IMR-90 (cell line): ENCODE results near the gene MARK2. TPM values are rescaled to one million over a fixed set of nuclear protein-coding genes. Genes with fewer than 3 reads are reported as not detected.

ENCODE experiments used
- ATAC-seq: fragments of 200-7000 bp; cut with Tn5 transposase; 2 replicates; pipeline ENCODE4 v1.9.1; 2020; ENCODE audit warnings: low read depth, mild to moderate bottlenecking, moderate library complexity
- BruUV-seq: library from RNA; stranded (reverse); fragments of 400-500 nt; replicated peaks from 2 replicates; lab custom pipeline; 2021; lab: Mats Ljungman, UMichigan
- CTCF ChIA-PET: fragments of 300-600 bp; formaldehyde crosslinking; extraction: SDS; loops from one replicate; lab custom pipeline; 2021; ENCODE audit warnings: antibody characterized with exemption; lab: Yijun Ruan, JAX
- POLR2A ChIA-PET: fragments of 300-600 bp; sonication (Branson Sonifier 250); formaldehyde crosslinking; loops from one replicate; lab custom pipeline; 2022; ENCODE audit warnings: antibody characterized with exemption; ENCODE audit not compliant: unreplicated experiment; lab: Charles Lee
- DNase-seq: peaks from one replicate; pipeline ENCODE4 v3.0.0; 2013
- H2AFZ ChIP-seq: replicated peaks from 2 replicates; pipeline ENCODE3; 2013; ENCODE audit warnings: low read length, mild to moderate bottlenecking; ENCODE audit not compliant: poor library complexity
- H2AK5ac ChIP-seq: 2 replicates; pipeline ENCODE4 v1.6.1; 2013; ENCODE audit warnings: low read depth, low read length, inconsistent platforms
- H2AK9ac ChIP-seq: replicated peaks from 2 replicates; pipeline ENCODE3; 2013; ENCODE audit warnings: mild to moderate bottlenecking, low read depth, low read length, moderate library complexity; ENCODE audit not compliant: poor library complexity
- H2BK120ac ChIP-seq: 2 replicates; pipeline ENCODE4 v1.6.1; 2013; ENCODE audit warnings: low read depth, low read length, inconsistent platforms
- H2BK15ac ChIP-seq: 3 replicates; pipeline ENCODE4 v1.6.1; 2013; ENCODE audit warnings: low read depth, low read length, inconsistent platforms
- H2BK20ac ChIP-seq: 2 replicates; pipeline ENCODE4 v1.6.1; 2013; ENCODE audit warnings: low read depth, mild to moderate bottlenecking, inconsistent platforms, low read length, moderate library complexity
- H2BK5ac ChIP-seq: 2 replicates; pipeline ENCODE4 v1.6.1; 2013; ENCODE audit warnings: mild to moderate bottlenecking, low read depth, low read length, inconsistent platforms; ENCODE audit not compliant: poor library complexity, severe bottlenecking
- H3K14ac ChIP-seq: replicated peaks from 2 replicates; pipeline ENCODE4 v1.6.1; 2013; ENCODE audit warnings: low read depth, low read length, inconsistent platforms
- H3K18ac ChIP-seq: 2 replicates; pipeline ENCODE4 v1.6.1; 2013; ENCODE audit warnings: low read depth, low read length, control low read depth
- H3K23ac ChIP-seq: 2 replicates; pipeline ENCODE4 v1.6.1; 2013; ENCODE audit warnings: low read depth, low read length, inconsistent platforms
- H3K27ac ChIP-seq: 2 replicates; pipeline ENCODE4 v1.5.1; 2013; ENCODE audit warnings: mild to moderate bottlenecking, control low read depth, low read length; ENCODE audit not compliant: insufficient read depth
- H3K27me3 ChIP-seq: 2 replicates; pipeline ENCODE4 v1.6.1; 2013; ENCODE audit warnings: low read length; ENCODE audit not compliant: control insufficient read depth, insufficient read depth
- H3K36me3 ChIP-seq: 2 replicates; pipeline ENCODE4 v1.6.1; 2013; ENCODE audit warnings: low read length, mixed read lengths; ENCODE audit not compliant: control insufficient read depth, insufficient read depth
- H3K4ac ChIP-seq: 2 replicates; pipeline ENCODE4 v1.6.1; 2013; ENCODE audit warnings: low read depth, low read length, inconsistent platforms
- H3K4me1 ChIP-seq: 2 replicates; pipeline ENCODE4 v1.6.1; 2013; ENCODE audit warnings: low read length, mixed read lengths; ENCODE audit not compliant: control insufficient read depth, insufficient read depth
- H3K4me2 ChIP-seq: 2 replicates; pipeline ENCODE4 v1.6.1; 2013; ENCODE audit warnings: low read depth, mild to moderate bottlenecking, control low read depth, low read length, moderate library complexity
- H3K4me3 ChIP-seq: 2 replicates; pipeline ENCODE4 v1.5.1; 2013; ENCODE audit warnings: low read depth, mild to moderate bottlenecking, control low read depth, low read length, moderate library complexity; ENCODE audit not compliant: insufficient read depth
- H3K56ac ChIP-seq: 2 replicates; pipeline ENCODE4 v1.6.1; 2013; ENCODE audit warnings: low read length, inconsistent platforms; ENCODE audit not compliant: insufficient read depth; ENCODE audit errors: extremely low read depth
- H3K79me1 ChIP-seq, 2 experiments: 2 replicates each; pipeline ENCODE4 v1.6.1; 2013; ENCODE audit warnings: low read length in 2 of 2, inconsistent platforms in 1 of 2, low read depth in 1 of 2
- H3K9ac ChIP-seq: 2 replicates; pipeline ENCODE4 v1.6.1; 2013; ENCODE audit warnings: low read depth, low read length, control low read depth
- H3K9me1 ChIP-seq: 2 replicates; pipeline ENCODE4 v1.6.1; 2013; ENCODE audit warnings: low read length, inconsistent platforms; ENCODE audit not compliant: insufficient read depth
- H3K9me3 ChIP-seq: 2 replicates; pipeline ENCODE4 v1.6.1; 2013; ENCODE audit warnings: low read length; ENCODE audit not compliant: control insufficient read depth, insufficient read depth
- H4K20me1 ChIP-seq: 2 replicates; pipeline ENCODE4 v1.6.1; 2013; ENCODE audit warnings: low read length, inconsistent platforms; ENCODE audit not compliant: insufficient read depth
- H4K5ac ChIP-seq: 2 replicates; pipeline ENCODE4 v1.6.1; 2013; ENCODE audit warnings: mild to moderate bottlenecking, low read depth, low read length, control low read depth
- H4K8ac ChIP-seq, 2 experiments: 2 replicates each; pipeline ENCODE4 v1.6.1; 2013; ENCODE audit warnings: low read depth in 2 of 2, low read length in 2 of 2, control low read depth in 1 of 2, inconsistent platforms in 1 of 2
- H4K91ac ChIP-seq: 2 replicates; pipeline ENCODE4 v1.6.1; 2013; ENCODE audit warnings: low read depth, low read length, inconsistent platforms; ENCODE audit not compliant: insufficient read depth
- CEBPB ChIP-seq: IDR thresholded peaks from 2 replicates; pipeline ENCODE4 v1.6.1; 2012; ENCODE audit warnings: low read depth, low read length, improper control_type of control experiment
- CHD1 ChIP-seq: IDR thresholded peaks from 2 replicates; pipeline ENCODE4 v1.6.1; 2012; ENCODE audit warnings: low read depth, low read length, improper control_type of control experiment
- FOS ChIP-seq: fragments of 150-350 bp; IDR thresholded peaks from 2 replicates; pipeline ENCODE4 v1.6.1; 2016; ENCODE audit warnings: low read depth, low read length
- MAFK ChIP-seq: IDR thresholded peaks from 2 replicates; pipeline ENCODE4 v1.6.1; 2012; ENCODE audit warnings: low read depth, low read length, improper control_type of control experiment
- MAZ ChIP-seq: IDR thresholded peaks from 2 replicates; pipeline ENCODE4 v1.6.1; 2012; ENCODE audit warnings: low read depth, mild to moderate bottlenecking, low read length, improper control_type of control experiment, moderate library complexity, borderline replicate concordance
- MXI1 ChIP-seq: IDR thresholded peaks from 2 replicates; pipeline ENCODE4 v1.6.1; 2012; ENCODE audit warnings: low read depth, mild to moderate bottlenecking, low read length, moderate library complexity, borderline replicate concordance
- POLR2A ChIP-seq: IDR thresholded peaks from 2 replicates; pipeline ENCODE4 v1.6.1; 2012; ENCODE audit warnings: mild to moderate bottlenecking, low read depth, low read length
- RAD21 ChIP-seq: IDR thresholded peaks from 2 replicates; pipeline ENCODE4 v1.6.1; 2012; ENCODE audit warnings: low read length, improper control_type of control experiment
- SMC3 ChIP-seq: fragments of 150-350 bp; IDR thresholded peaks from 2 replicates; pipeline ENCODE4 v1.6.1; 2016; ENCODE audit warnings: low read depth, mild to moderate bottlenecking, antibody characterized with exemption, low read length, moderate library complexity
- WGBS, 2 experiments: methylation state at CpG; one replicate each; pipeline versions ENCODE4 v1.1.5 to v1.1.7; 2013; ENCODE audit warnings: missing lambda C conversion rate in 2 of 2; ENCODE audit not compliant: insufficient read length in 1 of 2; ENCODE audit errors: extremely low coverage in 2 of 2; 5-methylcytosine and 5-hydroxymethylcytosine counted together
- dilution Hi-C: fragments of 300-500 bp; cut with HindIII; formaldehyde crosslinking; loops from one replicate; pipeline ENCODE4 v1.14.3; 2018; ENCODE audit warnings: low sequenced_read_pairs; ENCODE audit not compliant: unreplicated experiment
- in situ Hi-C: fragments of 300-500 bp; cut with MboI; formaldehyde crosslinking; loops from 3 replicates; pipeline ENCODE4 v1.14.3; 2019; ENCODE audit warnings: low sequenced_read_pairs, inconsistent platforms, mixed read lengths
- intact Hi-C: fragments of 100-400 bp; cut with micrococcal nuclease; formaldehyde crosslinking; loops from 2 replicates; pipeline ENCODE4 v1.10.0; 2022
- polyA plus RNA-seq, 3 experiments: library from polyadenylated mRNA; depleted of rRNA; stranded (reverse); fragments of >200 nt; gene quantifications; 2 replicates each; pipeline ENCODE4 v1.2.3, GENCODE V29; 2012; ENCODE audit warnings: low replicate concordance in 1 of 3
- total RNA-seq: library from RNA; depleted of rRNA; stranded (reverse); fragments of >200 nt; gene quantifications from 2 replicates; pipeline ENCODE4 v1.2.3, GENCODE V29; 2012
- TF ChIP-seq, protein P1 (sequence below): conservative IDR thresholded peaks from 2 replicates; pipeline ENCODE4 v1.5.1; 2012; ENCODE audit warnings: mild to moderate bottlenecking, low read depth, low read length, improper control_type of control experiment

The MARK2 gene
- total and polyA plus RNA-seq, 2 of the 4 experiments (the other 2 are of a cell fraction): 6.6 to 17.3 TPM

GRCh38 chr11:63871962-63872799 is 33.3 kb downstream of the MARK2 start:
- intact Hi-C loops: loop anchor here (1.0 kb wide), 2 partner anchors 27 to 33 kb away; partner anchors contain the start of gene MARK2
- no peak overlapping the region for H3K27ac ChIP-seq

More at GRCh38 chr11:63871962-63872799, 33.3 kb downstream of the MARK2 start:
- H2BK120ac ChIP-seq: no peak overlapping the region
- H3K9me3 ChIP-seq: no peaks in the 10 kb centered on the region
- H3K23ac ChIP-seq: no peak overlapping the region
- peaks cover 14% of the 10 kb centered on the region; the same call in 1 of the 2 replicates for H3K4me1 ChIP-seq
- no peak overlapping the region for H4K91ac ChIP-seq
- H3K56ac ChIP-seq: no peak overlapping the region
- H3K9ac ChIP-seq: no peak overlapping the region
- peak overlapping the region; percentile 1 for H2AK9ac ChIP-seq
- no peak overlapping the region; the same call in 1 of the 2 replicates for H3K4ac ChIP-seq
- H2BK5ac ChIP-seq: peak overlapping the region; percentile 40
- peak; percentile 93 for DNase-seq
- ChIA-PET POLR2A (interaction anchor here (0.5 to 1.0 kb wide), 4 partner anchors 27 to 1204 kb away, joined by 3 to 4 read pairs (median 4); partner anchors contain the start of gene MARK2), CTCF (interaction anchor here (0.6 to 1.6 kb wide), 4 partner anchors 16 to 74 kb away, joined by 3 to 5 read pairs (median 3); no protein-coding TSS in a partner anchor)
- peaks cover 7% of the 10 kb centered on the region; the same call in 1 of the 2 replicates for H3K36me3 ChIP-seq
- H4K5ac ChIP-seq: no peak overlapping the region
- H2BK15ac ChIP-seq: no peak overlapping the region
- TF ChIP-seq RAD21 (peak; percentile 62), POLR2A (no peak), SMC3 (peak; percentile 51), MAZ (no peak), FOS (peak; percentile 44; the same call in 1 of the 2 replicates), MAFK (no peak), CEBPB (peak; percentile 100), MXI1 (0 out of 2 replicates have a peak, but pooled peaks have one; percentile 8), CHD1 (no peak)
- TF ChIP-seq, protein P1, sequence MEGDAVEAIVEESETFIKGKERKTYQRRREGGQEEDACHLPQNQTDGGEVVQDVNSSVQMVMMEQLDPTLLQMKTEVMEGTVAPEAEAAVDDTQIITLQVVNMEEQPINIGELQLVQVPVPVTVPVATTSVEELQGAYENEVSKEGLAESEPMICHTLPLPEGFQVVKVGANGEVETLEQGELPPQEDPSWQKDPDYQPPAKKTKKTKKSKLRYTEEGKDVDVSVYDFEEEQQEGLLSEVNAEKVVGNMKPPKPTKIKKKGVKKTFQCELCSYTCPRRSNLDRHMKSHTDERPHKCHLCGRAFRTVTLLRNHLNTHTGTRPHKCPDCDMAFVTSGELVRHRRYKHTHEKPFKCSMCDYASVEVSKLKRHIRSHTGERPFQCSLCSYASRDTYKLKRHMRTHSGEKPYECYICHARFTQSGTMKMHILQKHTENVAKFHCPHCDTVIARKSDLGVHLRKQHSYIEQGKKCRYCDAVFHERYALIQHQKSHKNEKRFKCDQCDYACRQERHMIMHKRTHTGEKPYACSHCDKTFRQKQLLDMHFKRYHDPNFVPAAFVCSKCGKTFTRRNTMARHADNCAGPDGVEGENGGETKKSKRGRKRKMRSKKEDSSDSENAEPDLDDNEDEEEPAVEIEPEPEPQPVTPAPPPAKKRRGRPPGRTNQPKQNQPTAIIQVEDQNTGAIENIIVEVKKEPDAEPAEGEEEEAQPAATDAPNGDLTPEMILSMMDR: peak; percentile 57
- peaks cover 46 to 90% of the 10 kb centered on the region in 2 experiments for H3K79me1 ChIP-seq
- H3K4me2 ChIP-seq: peak overlapping the region; percentile 55
- H2AFZ ChIP-seq: peak overlapping the region; percentile 11
- peak; percentile 96 for ATAC-seq
- H4K8ac ChIP-seq: no peak overlapping the region
- H3K27me3 ChIP-seq: no peaks in the 10 kb centered on the region
- H3K14ac ChIP-seq: no peak overlapping the region
- H3K18ac ChIP-seq: no peak overlapping the region
- WGBS, 2 experiments: 25% methylated on average over 2 of the region's 11 CpGs; no CpG with 5 or more reads in 1 of the 2 experiments
- peaks cover 96% of the 10 kb centered on the region for H4K20me1 ChIP-seq
- H2BK20ac ChIP-seq: no peak overlapping the region
- no TSS peak for BruUV-seq
- peaks cover 26% of the 10 kb centered on the region for H3K9me1 ChIP-seq
- H2AK5ac ChIP-seq: no peak overlapping the region
- H3K4me3 ChIP-seq: no peak overlapping the region
- dilution Hi-C loops: no loop called here
- in situ Hi-C loops: no loop called here
